Measurements from ENCODE around the gene SLC18B1. TPM values are rescaled to one million over a fixed set of nuclear protein-coding genes. Genes with fewer than 3 reads are reported as not detected.

Gene SLC18B1
- total and polyA plus RNA-seq, 2 of the 13 experiments (the other 11 are each of a cell fraction or from before 2014, with no cell fraction given) = 11.4 to 13.8 TPM

DNA sequence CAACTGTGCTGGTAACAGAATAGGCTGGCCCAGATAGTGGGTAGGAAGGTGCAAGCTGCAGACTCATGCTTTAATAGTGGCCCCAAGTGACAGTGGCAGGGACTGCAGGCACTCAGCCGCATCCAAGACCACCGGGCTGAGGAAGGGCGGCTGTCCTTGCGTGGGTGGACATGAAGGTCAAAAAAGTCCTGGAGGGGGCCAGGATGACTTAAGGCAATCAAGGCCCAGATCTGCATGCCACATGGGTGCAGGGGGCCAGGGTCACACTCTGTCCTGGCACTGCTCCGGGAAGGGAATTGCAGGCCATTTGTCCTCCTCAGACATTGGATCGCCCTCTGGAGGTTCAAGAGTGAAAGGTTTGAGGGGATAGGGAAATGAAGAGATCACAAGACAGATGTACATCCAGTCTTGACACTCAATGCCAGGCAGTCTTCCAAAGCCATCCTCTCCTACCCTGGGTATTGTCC is 30.4 kb downstream of the SLC18B1 start (continued):
- TF ChIP-seq, protein P1, sequence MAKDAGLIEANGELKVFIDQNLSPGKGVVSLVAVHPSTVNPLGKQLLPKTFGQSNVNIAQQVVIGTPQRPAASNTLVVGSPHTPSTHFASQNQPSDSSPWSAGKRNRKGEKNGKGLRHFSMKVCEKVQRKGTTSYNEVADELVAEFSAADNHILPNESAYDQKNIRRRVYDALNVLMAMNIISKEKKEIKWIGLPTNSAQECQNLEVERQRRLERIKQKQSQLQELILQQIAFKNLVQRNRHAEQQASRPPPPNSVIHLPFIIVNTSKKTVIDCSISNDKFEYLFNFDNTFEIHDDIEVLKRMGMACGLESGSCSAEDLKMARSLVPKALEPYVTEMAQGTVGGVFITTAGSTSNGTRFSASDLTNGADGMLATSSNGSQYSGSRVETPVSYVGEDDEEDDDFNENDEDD (CRISPR knock-in tag; IDR thresholded peaks at IDR 0.05; ENCODE audit: borderline replicate concordance) = no peak
- no peak for TF ChIP-seq ZNF615 (CRISPR knock-in tag; IDR thresholded peaks at IDR 0.05; ENCODE audit: borderline replicate concordance)
- TF ChIP-seq RELA (CRISPR knock-in tag; IDR thresholded peaks at IDR 0.05) = peak; percentile 47; the same call in 1 of the 2 replicates
- TF ChIP-seq, protein P2, sequence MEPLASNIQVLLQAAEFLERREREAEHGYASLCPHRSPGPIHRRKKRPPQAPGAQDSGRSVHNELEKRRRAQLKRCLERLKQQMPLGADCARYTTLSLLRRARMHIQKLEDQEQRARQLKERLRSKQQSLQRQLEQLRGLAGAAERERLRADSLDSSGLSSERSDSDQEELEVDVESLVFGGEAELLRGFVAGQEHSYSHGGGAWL (CRISPR knock-in tag; IDR thresholded peaks at IDR 0.05) = peak; percentile 29; the same call in 1 of the 2 replicates
- TF ChIP-seq NONO (IDR thresholded peaks at IDR 0.05) = no peak
- TF ChIP-seq NONO (CRISPR knock-in tag; conservative IDR thresholded peaks at IDR 0.05) = peak; percentile 46; the same call in 1 of the 2 replicates
- peak; percentile 33; the same call in 1 of the 2 replicates for TF ChIP-seq ZFP90 (CRISPR knock-in tag; IDR thresholded peaks at IDR 0.05; ENCODE audit: borderline replicate concordance)
- no peak for TF ChIP-seq ZC3H13 (CRISPR knock-in tag; IDR thresholded peaks at IDR 0.05)
- TF ChIP-seq, protein P3, sequence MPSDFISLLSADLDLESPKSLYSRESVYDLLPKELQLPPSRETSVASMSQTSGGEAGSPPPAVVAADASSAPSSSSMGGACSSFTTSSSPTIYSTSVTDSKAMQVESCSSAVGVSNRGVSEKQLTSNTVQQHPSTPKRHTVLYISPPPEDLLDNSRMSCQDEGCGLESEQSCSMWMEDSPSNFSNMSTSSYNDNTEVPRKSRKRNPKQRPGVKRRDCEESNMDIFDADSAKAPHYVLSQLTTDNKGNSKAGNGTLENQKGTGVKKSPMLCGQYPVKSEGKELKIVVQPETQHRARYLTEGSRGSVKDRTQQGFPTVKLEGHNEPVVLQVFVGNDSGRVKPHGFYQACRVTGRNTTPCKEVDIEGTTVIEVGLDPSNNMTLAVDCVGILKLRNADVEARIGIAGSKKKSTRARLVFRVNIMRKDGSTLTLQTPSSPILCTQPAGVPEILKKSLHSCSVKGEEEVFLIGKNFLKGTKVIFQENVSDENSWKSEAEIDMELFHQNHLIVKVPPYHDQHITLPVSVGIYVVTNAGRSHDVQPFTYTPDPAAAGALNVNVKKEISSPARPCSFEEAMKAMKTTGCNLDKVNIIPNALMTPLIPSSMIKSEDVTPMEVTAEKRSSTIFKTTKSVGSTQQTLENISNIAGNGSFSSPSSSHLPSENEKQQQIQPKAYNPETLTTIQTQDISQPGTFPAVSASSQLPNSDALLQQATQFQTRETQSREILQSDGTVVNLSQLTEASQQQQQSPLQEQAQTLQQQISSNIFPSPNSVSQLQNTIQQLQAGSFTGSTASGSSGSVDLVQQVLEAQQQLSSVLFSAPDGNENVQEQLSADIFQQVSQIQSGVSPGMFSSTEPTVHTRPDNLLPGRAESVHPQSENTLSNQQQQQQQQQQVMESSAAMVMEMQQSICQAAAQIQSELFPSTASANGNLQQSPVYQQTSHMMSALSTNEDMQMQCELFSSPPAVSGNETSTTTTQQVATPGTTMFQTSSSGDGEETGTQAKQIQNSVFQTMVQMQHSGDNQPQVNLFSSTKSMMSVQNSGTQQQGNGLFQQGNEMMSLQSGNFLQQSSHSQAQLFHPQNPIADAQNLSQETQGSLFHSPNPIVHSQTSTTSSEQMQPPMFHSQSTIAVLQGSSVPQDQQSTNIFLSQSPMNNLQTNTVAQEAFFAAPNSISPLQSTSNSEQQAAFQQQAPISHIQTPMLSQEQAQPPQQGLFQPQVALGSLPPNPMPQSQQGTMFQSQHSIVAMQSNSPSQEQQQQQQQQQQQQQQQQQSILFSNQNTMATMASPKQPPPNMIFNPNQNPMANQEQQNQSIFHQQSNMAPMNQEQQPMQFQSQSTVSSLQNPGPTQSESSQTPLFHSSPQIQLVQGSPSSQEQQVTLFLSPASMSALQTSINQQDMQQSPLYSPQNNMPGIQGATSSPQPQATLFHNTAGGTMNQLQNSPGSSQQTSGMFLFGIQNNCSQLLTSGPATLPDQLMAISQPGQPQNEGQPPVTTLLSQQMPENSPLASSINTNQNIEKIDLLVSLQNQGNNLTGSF (CRISPR knock-in tag; IDR thresholded peaks at IDR 0.05) = no peak
- no peak for TF ChIP-seq ZNF280B (CRISPR knock-in tag; IDR thresholded peaks at IDR 0.05; ENCODE audit: borderline replicate concordance)
- TF ChIP-seq SKI (IDR thresholded peaks at IDR 0.05; ENCODE audit: partially characterized antibody) = peak; percentile 17
- peak; percentile 47; the same call in 1 of the 2 replicates for TF ChIP-seq ZFP91 (CRISPR knock-in tag; IDR thresholded peaks at IDR 0.05; ENCODE audit: borderline replicate concordance)
- peak; percentile 64 for TF ChIP-seq SMC3 (IDR thresholded peaks at IDR 0.05; ENCODE audit: low read length)
- TF ChIP-seq FOXC1 (CRISPR knock-in tag; IDR thresholded peaks at IDR 0.05; ENCODE audit: borderline replicate concordance) = peak; percentile 75; the same call in 1 of the 2 replicates
- TF ChIP-seq ZNF501 (CRISPR knock-in tag; IDR thresholded peaks at IDR 0.05) = peak; percentile 90; the same call in 1 of the 2 replicates
- TF ChIP-seq SALL2 (CRISPR knock-in tag; IDR thresholded peaks at IDR 0.05) = no peak
- 0 out of 2 replicates have a peak, but pooled peaks have one; percentile 44 for TF ChIP-seq ZNF335 (CRISPR knock-in tag; IDR thresholded peaks at IDR 0.05)
- peak; percentile 55; the same call in 1 of the 2 replicates for TF ChIP-seq RNF2 (conservative IDR thresholded peaks at IDR 0.05; ENCODE audit: low read depth)
- 0 out of 2 replicates have a peak, but pooled peaks have one; percentile 16 for TF ChIP-seq ZMYM3 (CRISPR knock-in tag; IDR thresholded peaks at IDR 0.05)
- TF ChIP-seq NFKB2 (CRISPR knock-in tag; IDR thresholded peaks at IDR 0.05; ENCODE audit: borderline replicate concordance) = peak; percentile 77; the same call in 1 of the 2 replicates

Measured in HepG2 (cell line).